PC-3 (cell line): ENCODE data around the gene AGAP1. TPM values are rescaled to one million over a fixed set of nuclear protein-coding genes. Genes with fewer than 3 reads are reported as not detected.
A peak's percentile ranks its signal among the peaks of the same experiment; 100 is the strongest.

ENCODE experiments used
- ATAC-seq: fragments of 200-7000 bp; cut with Tn5 transposase; 2 replicates; pipeline ENCODE4 v1.9.1; 2020; ENCODE audit warnings: mild to moderate bottlenecking, moderate library complexity
- BruUV-seq: library from RNA; stranded (reverse); fragments of 400-500 nt; replicated peaks from 2 replicates; lab custom pipeline; 2021; lab: Mats Ljungman, UMichigan
- CTCF ChIA-PET: fragments of 300-600 bp; sonication (Branson Sonifier 250); formaldehyde crosslinking; loops from one replicate; lab custom pipeline; 2022; ENCODE audit warnings: antibody characterized with exemption; lab: Charles Lee
- POLR2A ChIA-PET: fragments of 300-600 bp; sonication (Branson Sonifier 250); formaldehyde crosslinking; loops from one replicate; lab custom pipeline; 2022; ENCODE audit warnings: antibody characterized with exemption; ENCODE audit not compliant: unreplicated experiment; lab: Charles Lee
- DNase-seq: peaks from one replicate; pipeline ENCODE4 v3.0.0-alpha.2; 2015
- H2AFZ ChIP-seq: fragments of 300-600 bp; sonication (generic); 2 replicates; pipeline ENCODE4 v1.6.0; 2016; ENCODE audit warnings: antibody characterized with exemption, low read length
- H3F3A ChIP-seq: fragments of 300-600 bp; sonication (generic); one replicate; pipeline ENCODE4 v1.6.0; 2017; ENCODE audit warnings: antibody characterized with exemption, low read length, control low read depth, mild to moderate bottlenecking; ENCODE audit not compliant: unreplicated experiment
- H3K27ac ChIP-seq: fragments of 300-600 bp; sonication (generic); 2 replicates; pipeline ENCODE4 v1.5.1; 2016; ENCODE audit warnings: mild to moderate bottlenecking, low read length
- H3K27me3 ChIP-seq: fragments of 300-600 bp; sonication (generic); 2 replicates; pipeline ENCODE4 v1.6.1; 2016; ENCODE audit warnings: low read length, mixed read lengths
- H3K36me3 ChIP-seq: fragments of 300-600 bp; sonication (generic); 2 replicates; pipeline ENCODE4 v1.6.1; 2016; ENCODE audit warnings: low read depth, mixed run types, low read length, mixed read lengths
- H3K4me1 ChIP-seq: fragments of 300-600 bp; sonication (generic); 2 replicates; pipeline ENCODE4 v1.5.1; 2016; ENCODE audit warnings: low read length; ENCODE audit not compliant: insufficient read depth
- H3K4me2 ChIP-seq: fragments of 300-600 bp; sonication (generic); 2 replicates; pipeline ENCODE4 v1.6.0; 2016; ENCODE audit warnings: low read length
- H3K4me3 ChIP-seq: fragments of 300-600 bp; sonication (generic); 2 replicates; pipeline ENCODE4 v1.5.1; 2016; ENCODE audit warnings: mild to moderate bottlenecking, low read length, mixed read lengths
- H3K79me2 ChIP-seq: fragments of 300-600 bp; sonication (generic); 2 replicates; pipeline ENCODE4 v1.6.1; 2017; ENCODE audit warnings: low read length, mixed read lengths
- H3K9ac ChIP-seq: fragments of 300-600 bp; sonication (generic); 2 replicates; pipeline ENCODE4 v1.6.0; 2016; ENCODE audit warnings: mild to moderate bottlenecking, low read length
- H3K9me2 ChIP-seq: fragments of 300-600 bp; sonication (generic); replicated peaks from 2 replicates; pipeline ENCODE4 v1.6.1; 2016; ENCODE audit warnings: mixed run types, low read length, mixed read lengths
- H3K9me3 ChIP-seq: fragments of 300-600 bp; sonication (generic); 2 replicates; pipeline ENCODE4 v1.6.1; 2016; ENCODE audit warnings: low read length, mixed read lengths
- H4K20me1 ChIP-seq: fragments of 300-600 bp; sonication (generic); 2 replicates; pipeline ENCODE4 v1.6.1; 2016; ENCODE audit warnings: low read length, mixed read lengths
- EZH2 ChIP-seq: fragments of 300-600 bp; sonication (generic); IDR thresholded peaks from one replicate; pipeline ENCODE4 v1.6.1; 2017; ENCODE audit warnings: antibody characterized with exemption, mild to moderate bottlenecking, low read length; ENCODE audit not compliant: unreplicated experiment
- EZH2phosphoT487 ChIP-seq: fragments of 300-600 bp; sonication (generic); IDR thresholded peaks from 2 replicates; pipeline ENCODE4 v1.6.1; 2018; ENCODE audit warnings: mild to moderate bottlenecking, antibody characterized with exemption, low read length, borderline replicate concordance
- intact Hi-C: fragments of 100-400 bp; cut with micrococcal nuclease; formaldehyde crosslinking; loops from 2 replicates; pipeline ENCODE4 v1.9.0; 2023
- total RNA-seq: library from RNA; depleted of rRNA; stranded (reverse); fragments of >200 nt; gene quantifications from 2 replicates; pipeline ENCODE4 v1.2.3, GENCODE V29; 2014
- TF ChIP-seq, protein P1 (sequence below): fragments of 300-600 bp; sonication (generic); conservative IDR thresholded peaks from 2 replicates; pipeline ENCODE4 v1.5.1; 2017; ENCODE audit warnings: antibody characterized with exemption, low read depth, mild to moderate bottlenecking, low read length

Gene AGAP1
- total RNA-seq, 1 experiment from 2014 or later: 31.0 TPM

DNA sequence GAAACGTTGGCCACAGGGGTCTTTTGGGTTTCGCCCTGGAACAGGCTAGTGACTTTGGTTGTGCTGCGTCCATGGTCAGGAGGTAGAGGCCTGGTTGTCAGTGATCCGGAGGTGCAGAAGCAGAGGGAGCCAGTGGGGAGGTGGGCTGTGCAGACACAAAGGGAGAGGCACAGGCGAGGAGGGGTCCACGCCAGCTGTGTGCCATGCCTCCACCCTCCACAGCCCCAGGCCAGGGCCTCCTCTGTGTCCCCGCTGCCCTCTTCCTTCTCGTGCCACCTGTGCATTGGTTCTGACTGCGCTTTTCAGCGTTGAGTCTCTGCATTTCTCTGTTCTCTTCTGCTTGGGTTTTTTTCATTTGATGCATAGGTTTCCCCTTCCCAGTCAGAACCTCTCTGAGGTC, 553.3 kb downstream of the AGAP1 start:
- Histone ChIP-seq H3K4me1 (peaks cover 30% of the 10 kb centered on the region), H3K4me2 (no peak overlapping the region), H4K20me1 (no peaks in the 10 kb centered on the region), H3K9me2 (no peaks in the 10 kb centered on the region), H2AFZ (no peak overlapping the region), H3K36me3 (peaks cover 3% of the 10 kb centered on the region; the same call in 1 of the 2 replicates), H3K9me3 (no peaks in the 10 kb centered on the region), H3K9ac (peak overlapping the region; percentile 24; the same call in 1 of the 2 replicates), H3F3A (no peaks in the 10 kb centered on the region), H3K4me3 (no peak overlapping the region), H3K27ac (peak overlapping the region; percentile 71), H3K27me3 (no peaks in the 10 kb centered on the region), H3K79me2 (no peaks in the 10 kb centered on the region)
- POLR2A ChIA-PET: no interaction called here
- ATAC-seq: no peak
- CTCF ChIA-PET: no interaction called here
- BruUV-seq: no TSS peak
- intact Hi-C loops: loop anchor here (5.0 kb wide), 1 partner anchor 120 kb away; the partner anchor contains the start of gene GBX2
- TF ChIP-seq, protein P1, sequence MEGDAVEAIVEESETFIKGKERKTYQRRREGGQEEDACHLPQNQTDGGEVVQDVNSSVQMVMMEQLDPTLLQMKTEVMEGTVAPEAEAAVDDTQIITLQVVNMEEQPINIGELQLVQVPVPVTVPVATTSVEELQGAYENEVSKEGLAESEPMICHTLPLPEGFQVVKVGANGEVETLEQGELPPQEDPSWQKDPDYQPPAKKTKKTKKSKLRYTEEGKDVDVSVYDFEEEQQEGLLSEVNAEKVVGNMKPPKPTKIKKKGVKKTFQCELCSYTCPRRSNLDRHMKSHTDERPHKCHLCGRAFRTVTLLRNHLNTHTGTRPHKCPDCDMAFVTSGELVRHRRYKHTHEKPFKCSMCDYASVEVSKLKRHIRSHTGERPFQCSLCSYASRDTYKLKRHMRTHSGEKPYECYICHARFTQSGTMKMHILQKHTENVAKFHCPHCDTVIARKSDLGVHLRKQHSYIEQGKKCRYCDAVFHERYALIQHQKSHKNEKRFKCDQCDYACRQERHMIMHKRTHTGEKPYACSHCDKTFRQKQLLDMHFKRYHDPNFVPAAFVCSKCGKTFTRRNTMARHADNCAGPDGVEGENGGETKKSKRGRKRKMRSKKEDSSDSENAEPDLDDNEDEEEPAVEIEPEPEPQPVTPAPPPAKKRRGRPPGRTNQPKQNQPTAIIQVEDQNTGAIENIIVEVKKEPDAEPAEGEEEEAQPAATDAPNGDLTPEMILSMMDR: no peak
- TF ChIP-seq EZH2: no peak
- TF ChIP-seq EZH2phosphoT487: no peak
- DNase-seq: no peak

- DNase-seq (peak; percentile 91), ATAC-seq (peak; percentile 86)
- intact Hi-C loops: loop anchor here (5.0 kb wide), 1 partner anchor 119 kb away; the partner anchor contains the start of gene GBX2
- TF ChIP-seq EZH2phosphoT487: no peak
- ChIA-PET POLR2A (no interaction called here), CTCF (no interaction called here)
- no peaks in the 10 kb centered on the region for H3K9me2 ChIP-seq
- peak overlapping the region; percentile 16; the same call in 1 of the 2 replicates for H3K9ac ChIP-seq
- no peaks in the 10 kb centered on the region for H3K9me3 ChIP-seq
- BruUV-seq: no TSS peak
- H3K4me2 ChIP-seq: 0 out of 2 replicates have a peak overlapping the region, but pooled peaks have one; percentile 16
- H3K27ac ChIP-seq: peak overlapping the region; percentile 71
- H3K27me3 ChIP-seq: no peaks in the 10 kb centered on the region
- peaks cover 30% of the 10 kb centered on the region for H3K4me1 ChIP-seq
- H2AFZ ChIP-seq: no peak overlapping the region
- H3K36me3 ChIP-seq: peaks cover 3% of the 10 kb centered on the region; the same call in 1 of the 2 replicates
- H3K79me2 ChIP-seq: no peaks in the 10 kb centered on the region
- no peak overlapping the region for H3K4me3 ChIP-seq
- H4K20me1 ChIP-seq: no peaks in the 10 kb centered on the region
- H3F3A ChIP-seq: no peaks in the 10 kb centered on the region
Measured at GRCh38 chr2:236047886-236048540, 554.2 kb downstream of the AGAP1 start.

DNA sequence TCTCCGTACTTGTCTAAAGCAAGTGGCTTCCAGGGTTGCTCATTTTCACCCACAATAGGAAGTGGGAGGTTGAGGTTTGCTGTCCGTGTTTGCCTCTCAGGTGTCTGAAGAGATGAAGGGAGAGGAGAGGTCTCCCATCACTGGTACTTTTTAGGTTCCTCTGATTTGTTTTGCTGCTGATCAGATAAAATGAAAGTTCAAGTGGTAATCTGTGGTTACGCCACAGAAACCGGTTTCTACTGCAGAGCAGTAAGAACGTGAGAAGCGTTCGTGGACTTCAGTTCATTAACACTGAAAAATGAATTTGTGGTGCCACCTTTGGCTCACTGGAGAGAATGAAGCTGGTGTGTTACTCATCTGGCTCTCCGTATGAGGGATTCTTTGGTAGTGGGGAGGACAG, 556.1 kb downstream of the AGAP1 start:
- H3F3A ChIP-seq: no peaks in the 10 kb centered on the region
- H3K36me3 ChIP-seq: peaks cover 3% of the 10 kb centered on the region; the same call in 1 of the 2 replicates
- no peaks in the 10 kb centered on the region for H3K9me3 ChIP-seq
- no peak overlapping the region for H3K4me2 ChIP-seq
- H3K4me1 ChIP-seq: peaks cover 29% of the 10 kb centered on the region
- no peak overlapping the region for H3K9ac ChIP-seq
- ChIA-PET CTCF (no interaction called here), POLR2A (interaction anchor here (0.7 kb wide), 1 partner anchor 1871 kb away, joined by 4 read pairs; no protein-coding TSS in a partner anchor)
- intact Hi-C loops: loop anchor here (5.0 kb wide), 1 partner anchor 117 kb away; the partner anchor contains the start of gene GBX2
- H3K4me3 ChIP-seq: no peak overlapping the region
- H4K20me1 ChIP-seq: no peaks in the 10 kb centered on the region
- no peak for ATAC-seq
- H3K27me3 ChIP-seq: no peaks in the 10 kb centered on the region
- no peak overlapping the region for H2AFZ ChIP-seq
- no peaks in the 10 kb centered on the region for H3K79me2 ChIP-seq
- TF ChIP-seq EZH2: no peak
- TF ChIP-seq EZH2phosphoT487: no peak
- TF ChIP-seq, protein P1: no peak
- H3K27ac ChIP-seq: no peak overlapping the region
- no peaks in the 10 kb centered on the region for H3K9me2 ChIP-seq
- no TSS peak for BruUV-seq
- no peak for DNase-seq
